SU-DHL-6 (cell line): ENCODE results near the gene CSNK1G3.

Source experiments
- EZH2phosphoT487 ChIP-seq: fragments of 200-600 bp; sonication (generic), shearing (Covaris generic); conservative IDR thresholded peaks from 2 replicates; pipeline ENCODE4 v1.6.1; 2018; ENCODE audit warnings: mild to moderate bottlenecking, antibody characterized with exemption, low read length, moderate library complexity, mixed read lengths
- TF ChIP-seq, protein P1 (sequence below): fragments of 200-600 bp; sonication (generic); IDR thresholded peaks from one replicate; pipeline ENCODE4 v1.5.1; 2017; ENCODE audit warnings: antibody characterized with exemption, mild to moderate bottlenecking, low read length, moderate library complexity; ENCODE audit not compliant: insufficient read depth, poor library complexity, severe bottlenecking

DNA sequence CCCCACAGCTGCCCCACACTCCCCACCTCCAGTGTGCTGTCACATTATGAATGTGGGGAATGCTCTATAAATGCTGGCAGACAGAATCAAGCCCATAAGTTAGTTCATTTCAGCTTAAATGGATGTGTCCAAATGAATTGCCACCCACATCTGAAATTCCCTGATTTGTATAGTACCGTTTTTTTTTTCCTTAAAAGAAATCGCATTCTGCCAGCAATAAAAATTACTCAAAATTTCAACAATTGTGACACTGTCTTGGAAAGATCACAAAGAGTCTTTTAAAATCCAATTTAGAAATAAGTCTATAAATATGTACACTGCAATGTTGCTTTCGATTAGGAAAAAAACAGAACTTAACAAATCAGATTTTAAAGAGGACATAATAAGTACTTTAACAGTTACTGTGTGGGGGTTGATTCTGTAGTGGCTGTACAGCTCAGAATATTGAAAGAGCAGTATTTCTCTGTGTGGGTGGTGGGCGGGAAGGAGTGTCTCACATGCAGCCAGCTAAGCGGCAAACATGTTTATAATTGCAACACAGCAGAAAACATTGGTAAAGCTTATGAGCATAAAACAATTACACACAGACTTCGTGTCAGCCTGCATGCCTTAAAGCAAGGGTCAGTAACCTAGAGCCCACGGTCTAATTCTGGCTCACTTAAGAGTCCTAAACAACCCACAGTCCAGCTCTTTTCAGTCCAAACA, 24.9 kb upstream of the CSNK1G3 start:
- TF ChIP-seq, protein P1, sequence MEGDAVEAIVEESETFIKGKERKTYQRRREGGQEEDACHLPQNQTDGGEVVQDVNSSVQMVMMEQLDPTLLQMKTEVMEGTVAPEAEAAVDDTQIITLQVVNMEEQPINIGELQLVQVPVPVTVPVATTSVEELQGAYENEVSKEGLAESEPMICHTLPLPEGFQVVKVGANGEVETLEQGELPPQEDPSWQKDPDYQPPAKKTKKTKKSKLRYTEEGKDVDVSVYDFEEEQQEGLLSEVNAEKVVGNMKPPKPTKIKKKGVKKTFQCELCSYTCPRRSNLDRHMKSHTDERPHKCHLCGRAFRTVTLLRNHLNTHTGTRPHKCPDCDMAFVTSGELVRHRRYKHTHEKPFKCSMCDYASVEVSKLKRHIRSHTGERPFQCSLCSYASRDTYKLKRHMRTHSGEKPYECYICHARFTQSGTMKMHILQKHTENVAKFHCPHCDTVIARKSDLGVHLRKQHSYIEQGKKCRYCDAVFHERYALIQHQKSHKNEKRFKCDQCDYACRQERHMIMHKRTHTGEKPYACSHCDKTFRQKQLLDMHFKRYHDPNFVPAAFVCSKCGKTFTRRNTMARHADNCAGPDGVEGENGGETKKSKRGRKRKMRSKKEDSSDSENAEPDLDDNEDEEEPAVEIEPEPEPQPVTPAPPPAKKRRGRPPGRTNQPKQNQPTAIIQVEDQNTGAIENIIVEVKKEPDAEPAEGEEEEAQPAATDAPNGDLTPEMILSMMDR = no peak
- TF ChIP-seq EZH2phosphoT487 = no peak
